Measurements from ENCODE around the gene WLS. TPM values are rescaled to one million over a fixed set of nuclear protein-coding genes. Genes with fewer than 3 reads are reported as not detected.

Gene WLS
- total RNA-seq, 1 donor from 2014 or later, result 68.0 TPM

DNA sequence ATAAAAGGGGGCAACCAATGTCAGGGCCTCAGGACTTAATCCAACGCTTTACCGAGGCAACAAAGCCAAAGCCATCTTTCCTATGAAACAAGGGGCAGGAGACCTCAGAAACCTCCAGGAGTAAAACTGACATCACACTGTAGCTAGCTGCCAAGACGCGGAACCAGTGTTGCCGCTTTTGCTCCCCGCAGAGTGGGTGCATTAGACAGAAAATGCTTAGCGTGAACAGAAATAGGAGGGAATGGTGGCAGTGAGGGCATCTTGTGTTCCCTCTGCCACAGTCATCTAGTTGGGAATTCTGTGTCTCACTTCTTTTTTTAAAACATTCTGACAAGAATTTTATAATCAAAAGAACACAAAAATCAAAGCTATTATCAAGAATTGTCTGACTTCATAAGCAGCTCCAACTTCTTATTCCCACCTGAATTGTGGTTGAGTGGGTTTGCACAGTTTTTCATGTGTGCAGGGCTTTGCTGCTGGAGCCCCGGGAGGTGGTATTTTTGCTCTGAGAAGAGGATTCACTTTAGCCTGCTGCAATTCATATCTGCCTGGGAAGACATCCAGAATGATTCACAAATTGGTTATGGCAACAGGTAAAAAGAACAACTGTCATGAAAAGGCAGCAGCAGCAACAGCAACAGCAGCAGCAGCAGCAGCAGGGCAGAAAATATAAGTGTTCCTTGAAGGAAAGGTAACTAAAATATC is 99.7 kb downstream of the WLS start:
- Histone ChIP-seq H3K27ac (no peak overlapping the region), H3K9me3 (no peaks in the 10 kb centered on the region), H3K4me3 (no peak overlapping the region), H3K36me3 (peaks cover 0 to 30% of the 10 kb centered on the region in 2 donors), H3K4me1 (peaks cover 5% of the 10 kb centered on the region), H3K27me3 (no peaks in the 10 kb centered on the region)
- TF ChIP-seq, protein P1, sequence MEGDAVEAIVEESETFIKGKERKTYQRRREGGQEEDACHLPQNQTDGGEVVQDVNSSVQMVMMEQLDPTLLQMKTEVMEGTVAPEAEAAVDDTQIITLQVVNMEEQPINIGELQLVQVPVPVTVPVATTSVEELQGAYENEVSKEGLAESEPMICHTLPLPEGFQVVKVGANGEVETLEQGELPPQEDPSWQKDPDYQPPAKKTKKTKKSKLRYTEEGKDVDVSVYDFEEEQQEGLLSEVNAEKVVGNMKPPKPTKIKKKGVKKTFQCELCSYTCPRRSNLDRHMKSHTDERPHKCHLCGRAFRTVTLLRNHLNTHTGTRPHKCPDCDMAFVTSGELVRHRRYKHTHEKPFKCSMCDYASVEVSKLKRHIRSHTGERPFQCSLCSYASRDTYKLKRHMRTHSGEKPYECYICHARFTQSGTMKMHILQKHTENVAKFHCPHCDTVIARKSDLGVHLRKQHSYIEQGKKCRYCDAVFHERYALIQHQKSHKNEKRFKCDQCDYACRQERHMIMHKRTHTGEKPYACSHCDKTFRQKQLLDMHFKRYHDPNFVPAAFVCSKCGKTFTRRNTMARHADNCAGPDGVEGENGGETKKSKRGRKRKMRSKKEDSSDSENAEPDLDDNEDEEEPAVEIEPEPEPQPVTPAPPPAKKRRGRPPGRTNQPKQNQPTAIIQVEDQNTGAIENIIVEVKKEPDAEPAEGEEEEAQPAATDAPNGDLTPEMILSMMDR (IDR thresholded peaks at IDR 0.05), result no peak
- no peak for TF ChIP-seq POLR2AphosphoS5 (IDR thresholded peaks at IDR 0.05; ENCODE audit: insufficient read depth in 1 of 2, low read depth in 1 of 2)
- TF ChIP-seq POLR2A (IDR thresholded peaks at IDR 0.05), result no peak
- intact Hi-C loops (cut with DNase I), result no loop called here
- no peak for DNase-seq (ENCODE audit: extremely low spot score in 2 of 2)

DNA sequence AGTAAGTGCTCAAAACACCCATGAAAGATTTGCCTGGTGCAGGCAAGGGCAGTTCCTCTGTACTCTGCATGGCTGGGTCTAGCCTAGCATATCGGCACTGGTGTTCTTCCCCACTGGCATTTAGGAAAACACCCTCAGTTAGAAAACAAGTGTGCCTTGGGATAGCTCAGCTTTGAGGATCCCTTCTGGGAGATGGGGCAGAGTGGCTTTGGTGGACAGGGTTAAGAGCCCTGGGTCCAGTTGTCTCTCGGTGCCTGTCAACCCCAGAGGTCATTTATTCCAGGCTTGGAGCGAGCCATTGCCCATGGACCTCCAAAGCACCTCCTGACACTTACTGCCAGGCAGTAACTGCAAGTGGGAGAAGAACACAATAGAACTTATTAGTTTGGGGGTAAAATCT is 101.1 kb downstream of the WLS start:
- H3K36me3 ChIP-seq, result peaks cover 0 to 22% of the 10 kb centered on the region in 2 donors
- no peak for TF ChIP-seq POLR2A (IDR thresholded peaks at IDR 0.05)
- peak in 1 of 2 donors; percentile 72 for DNase-seq (ENCODE audit: extremely low spot score in 2 of 2)
- intact Hi-C loops (cut with DNase I), result no loop called here
- H3K27ac ChIP-seq, result no peak overlapping the region
- H3K27me3 ChIP-seq, result no peaks in the 10 kb centered on the region
- H3K4me3 ChIP-seq, result no peak overlapping the region
- H3K9me3 ChIP-seq, result no peaks in the 10 kb centered on the region
- H3K4me1 ChIP-seq, result peaks cover 5% of the 10 kb centered on the region

DNA sequence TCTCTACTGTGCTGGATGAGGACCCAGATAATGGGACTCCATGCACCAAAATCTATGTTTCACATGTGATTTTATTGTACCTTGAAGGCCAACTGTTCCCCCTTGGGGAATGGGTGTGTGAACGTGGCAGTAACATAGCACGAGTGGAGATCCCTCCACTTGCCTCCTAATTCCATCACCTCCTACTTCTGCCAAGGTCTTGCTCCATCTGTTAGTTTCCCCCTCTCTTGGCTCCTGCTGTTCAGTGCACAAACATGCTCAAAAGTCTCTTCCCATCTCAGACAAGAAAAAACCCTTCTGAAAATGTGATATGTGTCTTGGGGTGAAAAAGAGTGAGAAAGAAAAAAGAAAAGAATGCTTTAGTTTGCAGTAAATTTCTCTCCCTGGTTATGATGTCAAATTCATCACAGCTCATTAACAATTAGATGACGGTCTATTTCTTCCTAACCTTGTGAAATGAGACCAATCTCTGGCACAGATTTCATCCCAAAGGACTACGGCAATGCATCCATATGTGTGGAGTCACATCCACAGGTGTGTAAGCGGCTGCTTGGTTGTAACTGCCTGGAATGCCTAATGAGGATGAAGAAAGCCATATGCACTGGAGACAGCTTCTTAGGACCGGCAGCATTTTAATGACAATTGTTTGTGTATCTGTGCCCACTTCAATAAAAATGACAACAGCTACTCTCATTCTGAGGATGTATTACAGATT is 102.6 kb downstream of the WLS start:
- Histone ChIP-seq H3K36me3 (peaks cover 0 to 22% of the 10 kb centered on the region in 2 donors), H3K4me3 (no peak overlapping the region), H3K4me1 (peaks cover 5% of the 10 kb centered on the region), H3K9me3 (no peaks in the 10 kb centered on the region), H3K27me3 (no peaks in the 10 kb centered on the region), H3K27ac (no peak overlapping the region)
- intact Hi-C loops (cut with DNase I), result no loop called here
- DNase-seq (ENCODE audit: extremely low spot score in 2 of 2), result peak; percentile 19 to 64
- no peak for TF ChIP-seq POLR2A (IDR thresholded peaks at IDR 0.05)
- TF ChIP-seq, protein P1 (IDR thresholded peaks at IDR 0.05), result no peak
- no peak for TF ChIP-seq POLR2AphosphoS5 (IDR thresholded peaks at IDR 0.05; ENCODE audit: insufficient read depth in 1 of 2, low read depth in 1 of 2)

DNA sequence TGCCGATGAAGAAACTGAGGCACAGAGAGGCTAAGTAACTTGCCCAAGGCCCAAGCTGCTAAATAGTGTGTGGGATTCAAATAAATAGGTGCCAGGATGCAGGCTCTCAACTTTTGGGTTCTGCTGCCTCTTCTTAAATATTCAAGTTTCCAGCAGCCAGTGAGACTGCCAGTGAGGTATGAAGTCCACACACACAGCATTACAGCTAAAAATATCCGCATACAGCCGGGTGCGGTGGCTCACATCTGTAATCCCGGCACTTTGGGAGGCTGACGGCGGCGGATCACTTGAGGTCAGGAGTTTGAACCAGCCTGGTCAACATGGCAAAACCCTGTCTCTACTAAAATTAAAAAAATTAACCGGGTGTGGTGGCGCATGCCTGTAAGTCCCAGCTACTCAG is 103.5 kb downstream of the WLS start:
- intact Hi-C loops (cut with DNase I), result no loop called here

DNA sequence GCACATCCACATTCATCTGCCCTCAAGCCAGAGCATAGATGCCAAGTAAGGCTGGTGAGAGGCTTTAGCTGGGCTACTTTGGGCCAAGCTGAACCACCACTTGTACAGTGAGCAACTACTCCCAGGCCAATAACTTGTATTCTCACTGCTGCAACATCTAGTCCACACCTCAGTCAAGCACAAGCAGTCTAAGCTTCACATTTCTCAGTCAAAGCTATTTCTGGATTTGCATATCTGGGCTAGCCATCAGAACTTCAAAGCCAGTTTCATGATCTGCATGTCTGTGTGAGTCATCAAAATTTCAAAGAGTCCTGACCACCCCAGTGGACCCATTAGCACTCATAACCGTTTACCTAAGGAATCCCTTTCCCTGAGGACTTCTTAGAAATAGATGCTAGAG is 104.2 kb downstream of the WLS start:
- Histone ChIP-seq H3K4me1 (peaks cover 5% of the 10 kb centered on the region), H3K9me3 (no peaks in the 10 kb centered on the region), H3K27ac (no peak overlapping the region), H3K4me3 (no peak overlapping the region), H3K36me3 (peaks cover 0 to 14% of the 10 kb centered on the region in 2 donors), H3K27me3 (no peaks in the 10 kb centered on the region)
- no peak for TF ChIP-seq POLR2A (IDR thresholded peaks at IDR 0.05)
- no peak for TF ChIP-seq POLR2AphosphoS5 (IDR thresholded peaks at IDR 0.05; ENCODE audit: insufficient read depth in 1 of 2, low read depth in 1 of 2)
- TF ChIP-seq, protein P1 (IDR thresholded peaks at IDR 0.05), result no peak
- intact Hi-C loops (cut with DNase I), result no loop called here
- DNase-seq (ENCODE audit: extremely low spot score in 2 of 2), result no peak

More for the DNA sequence above, 103.5 kb downstream of the WLS start:
- H3K4me3 ChIP-seq, result no peak overlapping the region
- H3K27ac ChIP-seq, result no peak overlapping the region
- TF ChIP-seq POLR2A (IDR thresholded peaks at IDR 0.05), result no peak
- TF ChIP-seq, protein P1 (IDR thresholded peaks at IDR 0.05), result no peak
- TF ChIP-seq POLR2AphosphoS5 (IDR thresholded peaks at IDR 0.05; ENCODE audit: insufficient read depth in 1 of 2, low read depth in 1 of 2), result no peak
- DNase-seq (ENCODE audit: extremely low spot score in 2 of 2), result no peak
- no peaks in the 10 kb centered on the region for H3K27me3 ChIP-seq
- H3K36me3 ChIP-seq, result peaks cover 0 to 21% of the 10 kb centered on the region in 2 donors
- H3K9me3 ChIP-seq, result no peaks in the 10 kb centered on the region
- peaks cover 5% of the 10 kb centered on the region for H3K4me1 ChIP-seq

Data from vagina (tissue), 2 donors.